WERI-Rb-1 (cell line): ENCODE results near the gene HAUS6.
A peak's percentile ranks its signal among the peaks of the same experiment; 100 is the strongest.
"Not testable (repeated sequence)": the region's sequence is repeated elsewhere in the genome, so short reads cannot be mapped to it uniquely, and the experiment has no call there.

ENCODE experiments used
- DNase-seq: peaks from one replicate; pipeline ENCODE4 v3.0.0-alpha.2; 2020
- H3K27ac ChIP-seq: fragments of 250-450 bp; sonication (Bioruptor Pico); 2 replicates; pipeline ENCODE4 v1.5.1; 2020; ENCODE audit warnings: mild to moderate bottlenecking, moderate library complexity
- H3K27me3 ChIP-seq: fragments of 250-450 bp; sonication (Bioruptor Pico); 2 replicates; pipeline ENCODE4 v1.5.1; 2021; ENCODE audit warnings: mild to moderate bottlenecking, low read depth, moderate library complexity; ENCODE audit not compliant: insufficient read depth, severe bottlenecking
- H3K36me3 ChIP-seq: fragments of 250-450 bp; sonication (Bioruptor Pico); 2 replicates; pipeline ENCODE4 v1.5.1; 2020; ENCODE audit warnings: mild to moderate bottlenecking, moderate library complexity
- H3K4me3 ChIP-seq: 2 replicates; pipeline ENCODE4 v1.5.1; 2011; ENCODE audit warnings: low read depth, mild to moderate bottlenecking, control low read depth, low read length
- H3K9me3 ChIP-seq: fragments of 250-450 bp; sonication (Bioruptor Pico); 2 replicates; pipeline ENCODE4 v1.5.1; 2021; ENCODE audit warnings: mild to moderate bottlenecking, moderate library complexity; ENCODE audit not compliant: severe bottlenecking
- TF ChIP-seq, protein P1 (sequence below): IDR thresholded peaks from 2 replicates; pipeline ENCODE4 v1.5.1; 2011; ENCODE audit warnings: low read depth, mild to moderate bottlenecking, control low read depth, inconsistent platforms, low read length

The HAUS6 gene

GRCh38 chr9:19119246-19119645 lies 16.5 kb upstream of the HAUS6 start:
- H3K9me3 ChIP-seq, result no peaks in the 10 kb centered on the region
- no peak for DNase-seq
- no peak overlapping the region for H3K27ac ChIP-seq

GRCh38 chr9:19117039-19117716 lies 14.5 kb upstream of the HAUS6 start:
- TF ChIP-seq, protein P1, sequence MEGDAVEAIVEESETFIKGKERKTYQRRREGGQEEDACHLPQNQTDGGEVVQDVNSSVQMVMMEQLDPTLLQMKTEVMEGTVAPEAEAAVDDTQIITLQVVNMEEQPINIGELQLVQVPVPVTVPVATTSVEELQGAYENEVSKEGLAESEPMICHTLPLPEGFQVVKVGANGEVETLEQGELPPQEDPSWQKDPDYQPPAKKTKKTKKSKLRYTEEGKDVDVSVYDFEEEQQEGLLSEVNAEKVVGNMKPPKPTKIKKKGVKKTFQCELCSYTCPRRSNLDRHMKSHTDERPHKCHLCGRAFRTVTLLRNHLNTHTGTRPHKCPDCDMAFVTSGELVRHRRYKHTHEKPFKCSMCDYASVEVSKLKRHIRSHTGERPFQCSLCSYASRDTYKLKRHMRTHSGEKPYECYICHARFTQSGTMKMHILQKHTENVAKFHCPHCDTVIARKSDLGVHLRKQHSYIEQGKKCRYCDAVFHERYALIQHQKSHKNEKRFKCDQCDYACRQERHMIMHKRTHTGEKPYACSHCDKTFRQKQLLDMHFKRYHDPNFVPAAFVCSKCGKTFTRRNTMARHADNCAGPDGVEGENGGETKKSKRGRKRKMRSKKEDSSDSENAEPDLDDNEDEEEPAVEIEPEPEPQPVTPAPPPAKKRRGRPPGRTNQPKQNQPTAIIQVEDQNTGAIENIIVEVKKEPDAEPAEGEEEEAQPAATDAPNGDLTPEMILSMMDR, result no peak
- Histone ChIP-seq H3K4me3 (no peak overlapping the region), H3K27me3 (no peaks in the 10 kb centered on the region), H3K36me3 (no peaks in the 10 kb centered on the region), H3K9me3 (no peaks in the 10 kb centered on the region), H3K27ac (no peak overlapping the region)
- no peak for DNase-seq

More at GRCh38 chr9:19119246-19119645, 16.5 kb upstream of the HAUS6 start:
- no peaks in the 10 kb centered on the region for H3K27me3 ChIP-seq
- no peak overlapping the region for H3K4me3 ChIP-seq
- no peaks in the 10 kb centered on the region for H3K36me3 ChIP-seq
- TF ChIP-seq, protein P1, result no peak

- DNase-seq, result no peak
- H3K27ac ChIP-seq, result no peak overlapping the region
- no peaks in the 10 kb centered on the region for H3K9me3 ChIP-seq
- TF ChIP-seq, protein P1, result no peak
- H3K27me3 ChIP-seq, result no peaks in the 10 kb centered on the region
- H3K36me3 ChIP-seq, result no peaks in the 10 kb centered on the region
- H3K4me3 ChIP-seq, result no peak overlapping the region
Observed at GRCh38 chr9:19116107-19116790, 13.5 kb upstream of the HAUS6 start.

DNA sequence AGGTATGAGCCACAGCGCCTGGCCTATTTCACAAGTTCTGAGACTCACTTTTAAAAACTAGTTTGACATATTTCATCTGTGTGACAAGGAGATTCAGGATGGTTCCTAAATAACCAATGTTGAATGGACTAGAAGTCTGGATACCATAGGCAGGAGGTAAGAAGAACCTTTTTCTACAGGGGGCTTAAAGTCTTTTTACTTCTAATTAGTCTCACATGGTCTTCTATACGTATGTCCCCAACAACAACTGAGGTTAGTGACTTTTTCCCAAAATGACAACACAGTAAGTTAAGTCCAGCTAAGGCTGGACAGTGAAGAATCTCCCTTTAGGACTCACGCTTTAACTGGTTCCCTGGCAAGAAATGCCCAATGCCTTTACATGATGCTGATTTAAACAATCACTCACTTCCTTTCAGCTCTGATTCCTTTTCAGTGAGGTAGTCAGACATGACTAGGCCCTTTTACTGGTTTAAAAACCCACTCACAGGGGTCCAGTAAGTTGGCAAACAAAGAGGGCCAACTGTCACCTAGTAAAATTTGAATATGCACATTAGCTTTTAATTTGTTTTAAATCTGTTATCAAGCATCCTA lies 12.1 kb upstream of the HAUS6 start:
- no peaks in the 10 kb centered on the region for H3K36me3 ChIP-seq
- H3K4me3 ChIP-seq, result no peak overlapping the region
- H3K27ac ChIP-seq, result no peak overlapping the region

GRCh38 chr9:19113964-19114679 lies 11.4 kb upstream of the HAUS6 start:
- H3K9me3 ChIP-seq, result no peaks in the 10 kb centered on the region
- no peaks in the 10 kb centered on the region for H3K27me3 ChIP-seq
- H3K4me3 ChIP-seq, result no peak overlapping the region
- peak; percentile 21 for DNase-seq
- TF ChIP-seq, protein P1, result no peak
- H3K27ac ChIP-seq, result no peak overlapping the region
- no peaks in the 10 kb centered on the region for H3K36me3 ChIP-seq

More for the DNA sequence above, 12.1 kb upstream of the HAUS6 start:
- Histone ChIP-seq H3K9me3 (no peaks in the 10 kb centered on the region), H3K27me3 (no peaks in the 10 kb centered on the region)
- no peak for DNase-seq
- TF ChIP-seq, protein P1, result no peak

GRCh38 chr9:19113064-19113611 lies 10.4 kb upstream of the HAUS6 start:
- not testable (repeated sequence) for DNase-seq, H3K36me3 ChIP-seq, H3K27ac ChIP-seq, H3K9me3 ChIP-seq, H3K27me3 ChIP-seq, H3K4me3 ChIP-seq
